ENCODE results near the gene ST6GALNAC3. TPM values are rescaled to one million over a fixed set of nuclear protein-coding genes. Genes with fewer than 3 reads are reported as not detected.

ST6GALNAC3 gene
- total RNA-seq, 1 experiment from 2014 or later = 2.2 TPM

DNA sequence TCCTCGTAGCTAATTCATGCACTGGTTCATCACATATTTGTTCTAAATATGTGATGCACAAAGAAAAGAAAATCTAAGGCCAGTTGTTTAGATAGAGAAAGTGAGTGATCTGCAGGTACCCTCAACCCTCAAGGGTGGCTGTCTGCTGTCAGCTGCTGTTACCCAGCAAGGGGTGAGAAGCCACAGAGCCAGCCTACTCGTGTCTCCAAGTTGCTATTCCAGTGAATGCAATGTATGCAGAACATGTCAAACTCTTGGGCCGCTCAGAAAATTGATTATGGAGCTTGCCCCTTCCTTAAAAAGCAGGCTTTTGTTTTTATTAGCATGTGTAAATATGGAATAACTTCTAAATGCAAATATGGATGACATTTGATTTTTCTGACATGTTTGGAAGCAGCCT is 456.4 kb downstream of the ST6GALNAC3 start:
- ChIA-PET RAD21 (ENCODE audit: low non-redundant PET in 1 of 2, low total read pairs in 2 of 2, uncharacterized antibody in 2 of 2, unreplicated experiment in 2 of 2) (no interaction called here), POLR2A (no interaction called here), CTCF (no interaction called here)
- Histone ChIP-seq H3K79me2 (ENCODE audit: insufficient read depth, low read length) (no peaks in the 10 kb centered on the region), H3K9ac (ENCODE audit: low read length) (no peak overlapping the region), H3K4me2 (ENCODE audit: low read length) (no peak overlapping the region), H3K4me3 (replicated peaks in 1 of 2; ENCODE audit: low read depth in 1 of 2, low read length in 2 of 2) (no peak overlapping the region), H3K9me2 (ENCODE audit: insufficient read depth) (no peaks in the 10 kb centered on the region), H3K27ac (ENCODE audit: low read depth, low read length) (no peak overlapping the region), H3K9me3 (ENCODE audit: control insufficient read depth in 1 of 2, insufficient read depth in 1 of 2, low read depth in 1 of 2, low read length in 2 of 2) (no peaks in the 10 kb centered on the region), H3K4me1 (ENCODE audit: control insufficient read depth in 1 of 2, insufficient read depth in 2 of 2, low read length in 2 of 2) (no peaks in the 10 kb centered on the region), H3K36me3 (ENCODE audit: control insufficient read depth in 1 of 2, insufficient read depth in 2 of 2, low read length in 2 of 2) (no peaks in the 10 kb centered on the region), H4K20me1 (ENCODE audit: insufficient read depth) (no peaks in the 10 kb centered on the region), H2AFZ (ENCODE audit: low read depth, low read length, poor library complexity, severe bottlenecking) (no peak overlapping the region), H3K27me3 (ENCODE audit: insufficient read depth, low read length) (no peaks in the 10 kb centered on the region)
- DNase-seq (ENCODE audit: low read depth, low spot score) (no peak), ATAC-seq (no peak)
- no TSS peak for BruUV-seq (replicated peaks)
- no peak for TF ChIP-seq CBX3 (IDR thresholded peaks at IDR 0.05; ENCODE audit: low read depth)
- TF ChIP-seq, protein P1, sequence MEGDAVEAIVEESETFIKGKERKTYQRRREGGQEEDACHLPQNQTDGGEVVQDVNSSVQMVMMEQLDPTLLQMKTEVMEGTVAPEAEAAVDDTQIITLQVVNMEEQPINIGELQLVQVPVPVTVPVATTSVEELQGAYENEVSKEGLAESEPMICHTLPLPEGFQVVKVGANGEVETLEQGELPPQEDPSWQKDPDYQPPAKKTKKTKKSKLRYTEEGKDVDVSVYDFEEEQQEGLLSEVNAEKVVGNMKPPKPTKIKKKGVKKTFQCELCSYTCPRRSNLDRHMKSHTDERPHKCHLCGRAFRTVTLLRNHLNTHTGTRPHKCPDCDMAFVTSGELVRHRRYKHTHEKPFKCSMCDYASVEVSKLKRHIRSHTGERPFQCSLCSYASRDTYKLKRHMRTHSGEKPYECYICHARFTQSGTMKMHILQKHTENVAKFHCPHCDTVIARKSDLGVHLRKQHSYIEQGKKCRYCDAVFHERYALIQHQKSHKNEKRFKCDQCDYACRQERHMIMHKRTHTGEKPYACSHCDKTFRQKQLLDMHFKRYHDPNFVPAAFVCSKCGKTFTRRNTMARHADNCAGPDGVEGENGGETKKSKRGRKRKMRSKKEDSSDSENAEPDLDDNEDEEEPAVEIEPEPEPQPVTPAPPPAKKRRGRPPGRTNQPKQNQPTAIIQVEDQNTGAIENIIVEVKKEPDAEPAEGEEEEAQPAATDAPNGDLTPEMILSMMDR (IDR thresholded peaks at IDR 0.05 in 2 of 3, conservative IDR thresholded peaks at IDR 0.05 in 1 of 3; ENCODE audit: borderline replicate concordance in 1 of 3, insufficient read depth in 1 of 3, low read depth in 2 of 3, low read length in 2 of 3) = no peak
- no peak for TF ChIP-seq EGR1 (IDR thresholded peaks at IDR 0.05; ENCODE audit: low read depth)
- TF ChIP-seq, protein P2, sequence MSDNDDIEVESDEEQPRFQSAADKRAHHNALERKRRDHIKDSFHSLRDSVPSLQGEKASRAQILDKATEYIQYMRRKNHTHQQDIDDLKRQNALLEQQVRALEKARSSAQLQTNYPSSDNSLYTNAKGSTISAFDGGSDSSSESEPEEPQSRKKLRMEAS (IDR thresholded peaks at IDR 0.05) = no peak
- TF ChIP-seq CEBPB (IDR thresholded peaks at IDR 0.05; ENCODE audit: low read depth) = no peak
- TF ChIP-seq SP1 (IDR thresholded peaks at IDR 0.05; ENCODE audit: low read depth) = no peak
- no peak for TF ChIP-seq ZFX (IDR thresholded peaks at IDR 0.05)
- TF ChIP-seq, protein P3, sequence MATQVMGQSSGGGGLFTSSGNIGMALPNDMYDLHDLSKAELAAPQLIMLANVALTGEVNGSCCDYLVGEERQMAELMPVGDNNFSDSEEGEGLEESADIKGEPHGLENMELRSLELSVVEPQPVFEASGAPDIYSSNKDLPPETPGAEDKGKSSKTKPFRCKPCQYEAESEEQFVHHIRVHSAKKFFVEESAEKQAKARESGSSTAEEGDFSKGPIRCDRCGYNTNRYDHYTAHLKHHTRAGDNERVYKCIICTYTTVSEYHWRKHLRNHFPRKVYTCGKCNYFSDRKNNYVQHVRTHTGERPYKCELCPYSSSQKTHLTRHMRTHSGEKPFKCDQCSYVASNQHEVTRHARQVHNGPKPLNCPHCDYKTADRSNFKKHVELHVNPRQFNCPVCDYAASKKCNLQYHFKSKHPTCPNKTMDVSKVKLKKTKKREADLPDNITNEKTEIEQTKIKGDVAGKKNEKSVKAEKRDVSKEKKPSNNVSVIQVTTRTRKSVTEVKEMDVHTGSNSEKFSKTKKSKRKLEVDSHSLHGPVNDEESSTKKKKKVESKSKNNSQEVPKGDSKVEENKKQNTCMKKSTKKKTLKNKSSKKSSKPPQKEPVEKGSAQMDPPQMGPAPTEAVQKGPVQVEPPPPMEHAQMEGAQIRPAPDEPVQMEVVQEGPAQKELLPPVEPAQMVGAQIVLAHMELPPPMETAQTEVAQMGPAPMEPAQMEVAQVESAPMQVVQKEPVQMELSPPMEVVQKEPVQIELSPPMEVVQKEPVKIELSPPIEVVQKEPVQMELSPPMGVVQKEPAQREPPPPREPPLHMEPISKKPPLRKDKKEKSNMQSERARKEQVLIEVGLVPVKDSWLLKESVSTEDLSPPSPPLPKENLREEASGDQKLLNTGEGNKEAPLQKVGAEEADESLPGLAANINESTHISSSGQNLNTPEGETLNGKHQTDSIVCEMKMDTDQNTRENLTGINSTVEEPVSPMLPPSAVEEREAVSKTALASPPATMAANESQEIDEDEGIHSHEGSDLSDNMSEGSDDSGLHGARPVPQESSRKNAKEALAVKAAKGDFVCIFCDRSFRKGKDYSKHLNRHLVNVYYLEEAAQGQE (IDR thresholded peaks at IDR 0.05; ENCODE audit: low read depth) = no peak
- no peak for TF ChIP-seq EZH2phosphoT487 (IDR thresholded peaks at IDR 0.05; ENCODE audit: borderline replicate concordance)
- TF ChIP-seq JUND (IDR thresholded peaks at IDR 0.05) = no peak
- intact Hi-C loops (cut with micrococcal nuclease) = no loop called here

All from HCT116 (cell line).